ENCODE data around the gene PYY.

PYY gene

DNA sequence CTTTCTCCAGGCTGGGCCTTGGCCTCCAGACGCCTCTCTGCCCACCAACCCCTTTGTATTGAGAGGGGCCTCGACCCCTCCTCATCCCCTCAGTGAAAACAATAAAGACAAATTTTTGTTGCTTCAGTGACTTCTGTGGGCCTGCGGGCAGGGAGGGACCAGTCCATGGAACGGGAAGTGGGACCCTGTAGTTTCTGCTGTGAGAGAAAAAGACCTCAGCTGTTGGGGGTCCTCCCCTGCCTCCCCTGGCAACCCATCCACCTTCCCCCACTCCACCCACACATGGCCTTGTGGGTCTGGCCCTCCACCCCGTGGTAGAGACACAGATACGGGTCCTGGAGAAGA lies 14.9 kb downstream of the PYY start:
- no peak overlapping the region for H3K27ac ChIP-seq
- ChIA-PET POLR2A (ENCODE audit: low non-redundant PET) (no interaction called here), CTCF (interaction anchor here (0.9 kb wide), 1 partner anchor 61 kb away, joined by 3 read pairs; no protein-coding TSS in a partner anchor)
- TF ChIP-seq, protein P1, sequence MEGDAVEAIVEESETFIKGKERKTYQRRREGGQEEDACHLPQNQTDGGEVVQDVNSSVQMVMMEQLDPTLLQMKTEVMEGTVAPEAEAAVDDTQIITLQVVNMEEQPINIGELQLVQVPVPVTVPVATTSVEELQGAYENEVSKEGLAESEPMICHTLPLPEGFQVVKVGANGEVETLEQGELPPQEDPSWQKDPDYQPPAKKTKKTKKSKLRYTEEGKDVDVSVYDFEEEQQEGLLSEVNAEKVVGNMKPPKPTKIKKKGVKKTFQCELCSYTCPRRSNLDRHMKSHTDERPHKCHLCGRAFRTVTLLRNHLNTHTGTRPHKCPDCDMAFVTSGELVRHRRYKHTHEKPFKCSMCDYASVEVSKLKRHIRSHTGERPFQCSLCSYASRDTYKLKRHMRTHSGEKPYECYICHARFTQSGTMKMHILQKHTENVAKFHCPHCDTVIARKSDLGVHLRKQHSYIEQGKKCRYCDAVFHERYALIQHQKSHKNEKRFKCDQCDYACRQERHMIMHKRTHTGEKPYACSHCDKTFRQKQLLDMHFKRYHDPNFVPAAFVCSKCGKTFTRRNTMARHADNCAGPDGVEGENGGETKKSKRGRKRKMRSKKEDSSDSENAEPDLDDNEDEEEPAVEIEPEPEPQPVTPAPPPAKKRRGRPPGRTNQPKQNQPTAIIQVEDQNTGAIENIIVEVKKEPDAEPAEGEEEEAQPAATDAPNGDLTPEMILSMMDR (conservative IDR thresholded peaks at IDR 0.05; ENCODE audit: low read depth): no peak
- no peak for DNase-seq (ENCODE audit: low spot score)

DNA sequence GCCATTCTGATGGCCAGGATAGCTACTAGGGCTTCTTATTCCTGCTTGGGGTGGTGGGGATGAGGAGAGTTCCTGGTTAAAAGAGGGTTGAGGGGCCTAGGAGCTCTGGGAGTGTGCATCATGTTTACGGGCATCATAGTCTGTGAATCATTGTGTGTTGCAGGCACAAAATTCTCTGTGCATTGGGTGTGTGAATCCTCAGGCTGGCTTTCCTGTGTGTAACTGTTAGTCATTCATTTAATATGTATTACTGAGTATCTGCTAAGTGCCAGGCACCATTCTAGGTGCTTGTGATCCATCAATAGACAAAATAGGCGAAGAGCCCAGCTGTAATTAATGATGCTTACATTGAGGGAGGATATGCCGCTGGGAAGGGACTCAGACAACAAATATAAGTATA lies 17.3 kb downstream of the PYY start:
- CTCF ChIA-PET: interaction anchor here (0.8 kb wide), 1 partner anchor 519 kb away, joined by 3 read pairs; no protein-coding TSS in a partner anchor

DNA sequence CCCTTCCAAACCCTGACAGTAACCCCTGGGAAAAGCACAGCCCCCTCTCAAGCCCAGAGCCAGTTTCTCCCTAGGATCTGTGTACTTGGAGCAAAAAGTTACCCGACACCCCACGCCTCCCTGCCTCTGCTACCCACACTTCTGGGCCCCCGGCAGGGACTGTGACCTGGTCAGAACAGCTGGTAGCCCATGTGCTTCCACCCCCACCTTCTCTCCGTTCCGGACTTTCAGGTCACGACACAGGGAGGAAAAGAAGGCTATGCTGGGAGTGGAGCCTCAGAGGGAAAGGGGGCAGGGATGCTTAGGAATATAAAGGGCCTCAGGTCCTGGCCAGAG lies 17.8 kb downstream of the PYY start:
- POLR2A ChIA-PET (ENCODE audit: low non-redundant PET): no interaction called here
- no peak overlapping the region for H3K27ac ChIP-seq
- CTCF ChIA-PET: no interaction called here
- DNase-seq (ENCODE audit: low spot score): no peak
- TF ChIP-seq, protein P1 (conservative IDR thresholded peaks at IDR 0.05; ENCODE audit: low read depth): no peak

More for the DNA sequence above, 17.3 kb downstream of the PYY start:
- no peak for DNase-seq (ENCODE audit: low spot score)
- no peak overlapping the region for H3K27ac ChIP-seq
- TF ChIP-seq, protein P1 (conservative IDR thresholded peaks at IDR 0.05; ENCODE audit: low read depth): no peak
- POLR2A ChIA-PET (ENCODE audit: low non-redundant PET): no interaction called here

DNA sequence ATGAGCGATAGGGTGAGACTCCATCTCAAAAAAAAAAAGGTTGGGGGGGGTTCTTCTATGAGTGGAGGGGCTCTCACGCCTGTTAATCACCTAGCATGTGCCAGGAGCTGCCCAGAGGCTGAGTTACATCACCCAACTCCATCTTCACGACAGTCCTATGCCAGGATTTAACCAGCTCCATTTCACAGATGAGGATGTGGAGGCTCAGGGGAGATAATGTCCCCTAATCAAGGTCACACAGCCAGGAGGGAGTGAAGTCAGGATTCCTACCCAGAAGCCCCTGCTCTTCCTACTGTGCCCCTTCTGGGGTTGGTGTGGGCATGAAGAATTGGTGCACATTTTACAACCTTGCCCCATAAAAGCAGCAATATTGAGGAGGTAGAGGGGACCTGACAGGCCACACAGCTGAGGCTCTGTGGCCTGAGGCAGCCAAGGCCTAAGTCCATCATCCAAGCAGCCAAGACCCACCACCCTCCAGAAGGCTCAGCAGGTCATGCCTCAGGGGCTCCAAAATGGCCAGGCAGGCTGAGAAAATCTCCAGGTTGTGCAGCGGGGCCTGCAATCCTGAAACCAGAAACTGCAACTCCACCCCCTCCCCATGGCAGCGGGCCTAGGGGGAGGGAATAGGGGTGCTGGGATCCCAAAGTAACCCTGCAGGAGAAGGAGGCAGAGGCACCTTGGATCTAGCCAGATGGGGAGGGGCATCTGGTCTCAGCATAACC lies 18.4 kb downstream of the PYY start:
- no peak for DNase-seq (ENCODE audit: low spot score)
- ChIA-PET CTCF (no interaction called here), POLR2A (ENCODE audit: low non-redundant PET) (no interaction called here)
- TF ChIP-seq, protein P1 (conservative IDR thresholded peaks at IDR 0.05; ENCODE audit: low read depth): no peak
- no peak overlapping the region for H3K27ac ChIP-seq

DNA sequence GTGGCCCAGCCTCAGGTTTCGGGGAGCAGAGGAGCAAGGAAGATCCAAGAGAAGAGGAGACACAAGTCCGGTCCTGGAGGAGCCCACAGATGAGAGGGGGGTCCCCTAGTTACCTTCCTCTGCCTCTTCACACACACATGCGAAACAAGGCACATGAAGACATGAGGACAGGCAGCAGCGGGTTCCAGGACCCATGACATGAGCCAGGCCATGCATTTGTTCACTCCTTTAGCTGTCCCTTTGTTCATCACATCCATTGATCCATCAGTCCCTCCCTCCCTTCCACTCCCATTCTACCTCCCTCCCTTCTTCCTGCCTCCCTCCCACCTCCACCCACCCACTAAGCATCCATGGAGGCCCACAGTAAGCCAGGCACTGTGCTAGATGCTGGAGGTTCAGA lies 20.8 kb downstream of the PYY start:
- POLR2A ChIA-PET (ENCODE audit: low non-redundant PET): no interaction called here
- no peak overlapping the region for H3K27ac ChIP-seq
- CTCF ChIA-PET: interaction anchor here (1.7 kb wide), 1 partner anchor 11 kb away, joined by 7 read pairs; no protein-coding TSS in a partner anchor
- DNase-seq (ENCODE audit: low spot score): no peak
- TF ChIP-seq, protein P1 (conservative IDR thresholded peaks at IDR 0.05; ENCODE audit: low read depth): no peak

DNA sequence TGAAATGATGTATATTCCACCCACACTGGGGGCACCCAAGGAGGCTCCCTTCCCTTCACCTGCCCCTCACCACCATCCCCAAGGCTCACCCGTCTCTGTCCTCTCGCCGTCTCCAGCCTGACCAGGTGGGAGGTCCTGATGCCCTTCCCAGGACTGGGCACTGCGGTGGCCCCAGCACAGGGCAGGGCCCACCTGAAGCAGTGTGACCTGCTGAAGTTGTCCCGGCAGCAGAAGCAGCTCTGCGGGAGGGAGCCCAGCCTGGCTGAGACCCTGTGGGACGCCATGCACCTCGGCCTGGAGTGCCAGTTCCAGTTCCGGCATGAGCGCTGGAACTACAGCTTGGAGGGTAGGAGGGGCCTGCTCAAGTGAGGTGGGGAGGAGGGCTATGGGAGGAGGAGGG lies 21.4 kb downstream of the PYY start:
- TF ChIP-seq, protein P1 (conservative IDR thresholded peaks at IDR 0.05; ENCODE audit: low read depth): no peak
- H3K27ac ChIP-seq: no peak overlapping the region
- ChIA-PET POLR2A (ENCODE audit: low non-redundant PET) (no interaction called here), CTCF (interaction anchor here (1.7 kb wide), 1 partner anchor 11 kb away, joined by 7 read pairs; no protein-coding TSS in a partner anchor)
- DNase-seq (ENCODE audit: low spot score): no peak

Data from RWPE1 (cell line).